SJCRH30 (cell line): Measurements from ENCODE around the gene LZIC. TPM values are rescaled to one million over a fixed set of nuclear protein-coding genes. Genes with fewer than 3 reads are reported as not detected.

ENCODE experiments used
- DNase-seq, 2 experiments: peaks; one replicate each; pipeline ENCODE4 v3.0.0-alpha.2; 2015 to 2020
- H3K27ac ChIP-seq: fragments of 250-450 bp; sonication (Bioruptor Pico); 2 replicates; pipeline ENCODE4 v1.5.1; 2020; ENCODE audit warnings: mild to moderate bottlenecking, moderate library complexity
- H3K27me3 ChIP-seq: fragments of 250-450 bp; sonication (Bioruptor Pico); 2 replicates; pipeline ENCODE4 v1.5.1; 2020; ENCODE audit warnings: mild to moderate bottlenecking, moderate library complexity
- H3K36me3 ChIP-seq: fragments of 250-450 bp; sonication (Bioruptor Pico); 2 replicates; pipeline ENCODE4 v1.5.1; 2020; ENCODE audit warnings: mild to moderate bottlenecking, moderate library complexity
- H3K4me1 ChIP-seq: fragments of 250-450 bp; sonication (Bioruptor Pico); 2 replicates; pipeline ENCODE4 v1.5.1; 2020; ENCODE audit warnings: mild to moderate bottlenecking, moderate library complexity
- H3K4me3 ChIP-seq: fragments of 250-450 bp; sonication (Bioruptor Pico); 2 replicates; pipeline ENCODE4 v1.5.1; 2020; ENCODE audit warnings: mild to moderate bottlenecking, moderate library complexity
- H3K9me3 ChIP-seq: fragments of 250-450 bp; sonication (Bioruptor Pico); replicated peaks from 2 replicates; pipeline ENCODE4 v1.5.1; 2020; ENCODE audit warnings: mild to moderate bottlenecking, moderate library complexity
- total RNA-seq: library from RNA; depleted of rRNA; stranded (reverse); fragments of >200 nt; shearing (Covaris generic); gene quantifications from 2 replicates; pipeline ENCODE4 v1.2.3, GENCODE V29; 2014; rRNA removed

LZIC gene
- total RNA-seq, 1 experiment from 2014 or later = 69.4 TPM

GRCh38 chr1:9883585-9884449 is 59.4 kb downstream of the LZIC start:
- Histone ChIP-seq H3K36me3 (0 out of 2 replicates have a peak, but pooled peaks cover 2% of the 10 kb centered on the region), H3K27ac (peak overlapping the region; percentile 8; the same call in 1 of the 2 replicates), H3K4me3 (no peak overlapping the region), H3K27me3 (no peaks in the 10 kb centered on the region), H3K4me1 (peaks cover 37% of the 10 kb centered on the region), H3K9me3 (no peaks in the 10 kb centered on the region)
- DNase-seq = peak; percentile 61 to 80

- Histone ChIP-seq H3K9me3 (no peaks in the 10 kb centered on the region), H3K36me3 (0 out of 2 replicates have a peak, but pooled peaks cover 2% of the 10 kb centered on the region), H3K4me3 (no peak overlapping the region), H3K4me1 (peaks cover 37% of the 10 kb centered on the region), H3K27me3 (no peaks in the 10 kb centered on the region), H3K27ac (no peak overlapping the region)
- no peak for DNase-seq
These were observed 60.3 kb downstream of the LZIC start for GRCh38 chr1:9882945-9883303.

- Histone ChIP-seq H3K36me3 (0 out of 2 replicates have a peak, but pooled peaks cover 2% of the 10 kb centered on the region), H3K9me3 (no peaks in the 10 kb centered on the region), H3K4me1 (peaks cover 37% of the 10 kb centered on the region), H3K4me3 (no peak overlapping the region), H3K27ac (no peak overlapping the region), H3K27me3 (no peaks in the 10 kb centered on the region)
- peak; percentile 90 to 91 for DNase-seq
These were observed 60.8 kb downstream of the LZIC start for GRCh38 chr1:9882296-9882944.

GRCh38 chr1:9881838-9882249 is 61.3 kb downstream of the LZIC start:
- 0 out of 2 replicates have a peak, but pooled peaks cover 2% of the 10 kb centered on the region for H3K36me3 ChIP-seq
- H3K27ac ChIP-seq = no peak overlapping the region
- peaks cover 37% of the 10 kb centered on the region for H3K4me1 ChIP-seq
- DNase-seq = peak; percentile 47 to 48
- no peaks in the 10 kb centered on the region for H3K27me3 ChIP-seq
- H3K4me3 ChIP-seq = no peak overlapping the region
- no peaks in the 10 kb centered on the region for H3K9me3 ChIP-seq

Other genes starting within 250 kb of the LZIC start
- 50.5 and 52.4 TPM in 2 replicates for gene CLSTN1, start 119.4 kb downstream of the LZIC start, total RNA-seq
- 32.9 and 35.3 TPM in 2 replicates for gene CTNNBIP1, start 33.1 kb downstream of the LZIC start, total RNA-seq
- 5.5 and 5.7 TPM in 2 replicates for gene NMNAT1, start 84 bp upstream of the LZIC start, total RNA-seq
- not detected in 2 replicates for gene RBP7, start 53.8 kb upstream of the LZIC start, total RNA-seq
- 48.1 and 48.7 TPM in 2 replicates for gene UBE4B, start 89.6 kb upstream of the LZIC start, total RNA-seq